ENCODE measurements around the gene STING1. TPM values are rescaled to one million over a fixed set of nuclear protein-coding genes. Genes with fewer than 3 reads are reported as not detected.

Gene STING1
- total RNA-seq, 2 experiments from 2014 or later, result 339 to 344 TPM

DNA sequence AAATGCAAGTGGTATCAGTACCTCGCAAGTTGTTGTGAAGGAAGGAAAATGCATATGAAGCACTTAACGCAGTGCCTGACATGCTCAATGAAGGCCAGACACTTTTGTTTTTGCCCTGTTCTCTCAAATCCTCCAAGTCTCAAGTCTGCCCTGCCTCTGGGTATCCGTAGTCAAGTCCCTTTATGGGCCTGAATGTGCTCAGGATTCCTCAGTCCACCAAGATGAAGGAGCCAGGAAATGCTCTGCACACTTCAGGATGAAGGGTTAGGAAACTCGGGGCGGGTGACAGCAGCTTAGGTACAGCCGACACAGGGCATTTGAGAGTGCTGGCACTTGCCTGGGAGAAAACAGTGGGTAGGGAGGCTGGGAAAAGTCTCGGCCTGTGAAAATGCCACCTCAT lies 21.4 kb downstream of the STING1 start:
- CTCF ChIA-PET, result interaction anchor here (1.1 to 2.7 kb wide), 3 partner anchors 12 to 39 kb away, joined by 3 to 10 read pairs (median 3); no protein-coding TSS in a partner anchor
- Mint-ChIP-seq H3K27ac (peak overlapping the region; percentile 97), H3K27me3 (no peaks in the 10 kb centered on the region), H3K4me1 (ENCODE audit: low read depth) (peaks cover 52% of the 10 kb centered on the region), H3K4me3 (no peak overlapping the region), H3K9me3 (no peaks in the 10 kb centered on the region), H3K36me3 (no peaks in the 10 kb centered on the region)
- DNase-seq, result no peak
- intact Hi-C loops (cut with micrococcal nuclease), result no loop called here
- POLR2A ChIA-PET, result interaction anchor here (1.3 to 4.1 kb wide), 4 partner anchors 10 to 24 kb away, joined by 4 to 37 read pairs (median 8); partner anchors contain the start of genes DNAJC18, SMIM33 and STING1

DNA sequence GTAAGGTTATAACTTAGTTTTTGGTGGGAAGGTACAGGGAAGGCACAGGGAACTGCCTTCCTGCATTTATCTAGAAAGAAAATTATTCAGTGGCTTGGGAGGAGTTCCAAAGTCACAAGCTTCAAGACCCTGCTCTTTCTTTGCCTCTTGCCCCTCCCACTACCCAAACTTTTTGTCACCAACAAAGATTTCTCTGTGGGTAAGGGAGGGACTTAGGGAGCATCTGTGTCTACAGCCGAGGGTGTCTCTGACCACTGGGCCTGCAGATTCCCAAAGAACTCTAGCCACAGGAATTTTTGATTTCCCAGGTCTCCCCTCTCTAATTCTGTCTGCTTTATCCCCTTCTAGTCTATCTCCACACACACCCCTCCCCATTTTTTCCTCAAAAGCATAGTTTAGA lies 22.1 kb downstream of the STING1 start:
- H3K4me1 Mint-ChIP-seq (ENCODE audit: low read depth), result peaks cover 53% of the 10 kb centered on the region
- POLR2A ChIA-PET, result interaction anchor here (0.7 to 4.1 kb wide), 10 partner anchors 11 to 46 kb away, joined by 3 to 52 read pairs (median 19); partner anchors contain the start of genes DNAJC18, SMIM33 and STING1
- H3K27ac Mint-ChIP-seq, result peak overlapping the region; percentile 97
- CTCF ChIA-PET, result interaction anchor here (0.9 to 4.9 kb wide), 8 partner anchors 12 to 51 kb away, joined by 3 to 29 read pairs (median 8); partner anchors contain the start of genes DNAJC18 and STING1
- H3K27me3 Mint-ChIP-seq, result no peaks in the 10 kb centered on the region
- no peak for DNase-seq
- intact Hi-C loops (cut with micrococcal nuclease), result no loop called here
- H3K36me3 Mint-ChIP-seq, result no peaks in the 10 kb centered on the region
- peak overlapping the region; percentile 22 for H3K4me3 Mint-ChIP-seq
- H3K9me3 Mint-ChIP-seq, result no peaks in the 10 kb centered on the region

DNA sequence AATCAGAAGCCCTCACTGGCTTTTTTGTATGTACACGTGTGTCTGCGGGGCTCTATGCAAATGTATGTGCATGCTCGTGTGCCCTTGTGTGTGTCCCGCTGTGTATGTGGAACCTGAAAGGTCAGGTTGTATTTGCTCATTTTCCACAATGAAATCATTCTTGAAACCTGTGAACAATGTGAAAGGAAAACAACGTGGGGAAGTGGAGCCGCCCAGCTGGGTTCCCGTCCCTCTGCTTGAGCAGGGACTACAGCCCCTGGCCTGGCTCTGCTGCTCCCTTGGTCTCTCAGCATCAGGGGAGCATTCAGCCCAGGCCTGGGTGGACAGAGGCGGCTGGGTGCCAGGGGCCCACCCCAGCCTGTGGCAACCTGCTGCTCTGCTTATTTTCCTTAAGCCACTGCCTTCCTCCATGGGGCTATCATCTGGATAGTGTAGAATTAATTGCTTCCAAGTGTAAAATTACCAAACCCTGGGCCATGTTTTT lies 23.1 kb downstream of the STING1 start:
- Mint-ChIP-seq H3K4me3 (peak overlapping the region; percentile 56), H3K36me3 (no peaks in the 10 kb centered on the region), H3K27me3 (no peaks in the 10 kb centered on the region), H3K4me1 (ENCODE audit: low read depth) (peaks cover 58% of the 10 kb centered on the region), H3K27ac (peak overlapping the region; percentile 97), H3K9me3 (no peaks in the 10 kb centered on the region)
- ChIA-PET CTCF (interaction anchor here (0.9 to 4.9 kb wide), 11 partner anchors 11 to 52 kb away, joined by 3 to 29 read pairs (median 6); partner anchors contain the start of genes DNAJC18, SMIM33 and STING1), POLR2A (interaction anchor here (0.7 to 4.1 kb wide), 13 partner anchors 11 to 45 kb away, joined by 3 to 52 read pairs (median 8); partner anchors contain the start of genes DNAJC18, SMIM33 and STING1)
- peak; percentile 81 for DNase-seq
- intact Hi-C loops (cut with micrococcal nuclease), result loop anchor here (1.0 to 2.0 kb wide), 6 partner anchors 9 to 44 kb away; partner anchors contain the start of gene STING1

DNA sequence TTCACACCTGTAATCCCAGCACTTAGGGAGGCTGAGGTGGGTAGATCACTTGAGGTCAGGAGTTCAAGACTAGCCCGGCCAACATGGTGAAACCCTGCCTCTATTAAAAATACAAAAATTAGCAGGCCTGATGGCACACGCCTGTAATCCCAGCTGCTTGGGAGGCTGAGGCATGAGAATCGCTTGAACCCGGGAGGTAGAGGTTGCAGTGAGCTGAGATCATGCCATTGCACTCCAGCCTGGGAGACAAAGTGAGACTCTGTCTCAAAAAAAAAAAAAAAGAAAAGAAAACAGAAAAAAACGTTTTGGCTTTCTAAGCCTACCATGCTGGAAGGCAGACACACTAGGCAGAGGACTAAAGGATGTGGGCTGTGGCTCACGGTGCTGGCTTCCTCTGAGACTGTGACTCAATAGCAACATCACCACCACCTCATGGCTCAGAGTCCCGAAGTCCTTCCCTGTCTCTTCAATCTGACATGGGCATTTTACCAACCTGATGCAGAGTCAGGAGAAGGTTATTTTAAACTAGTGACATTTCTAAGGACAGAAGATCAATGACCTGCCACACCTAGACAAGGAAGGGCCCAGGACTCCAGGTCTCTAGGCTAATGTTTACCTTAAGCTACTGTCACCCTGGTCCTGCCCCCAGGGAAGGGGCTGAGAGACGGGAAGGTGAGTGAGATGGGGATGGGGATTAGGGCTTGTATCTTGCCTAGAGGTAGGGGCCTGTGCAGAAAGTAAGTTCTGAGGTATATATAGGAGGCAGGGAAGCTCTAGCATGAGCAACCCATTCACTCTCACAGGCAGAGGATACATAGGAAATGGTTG lies 23.8 kb downstream of the STING1 start:
- Mint-ChIP-seq H3K36me3 (no peaks in the 10 kb centered on the region), H3K27me3 (no peaks in the 10 kb centered on the region), H3K9me3 (no peaks in the 10 kb centered on the region), H3K27ac (peak overlapping the region; percentile 97), H3K4me3 (peak overlapping the region; percentile 56), H3K4me1 (ENCODE audit: low read depth) (peaks cover 65% of the 10 kb centered on the region)
- peak; percentile 90 for DNase-seq
- CTCF ChIA-PET, result interaction anchor here (0.6 to 4.9 kb wide), 13 partner anchors 11 to 53 kb away, joined by 3 to 29 read pairs (median 5); partner anchors contain the start of genes DNAJC18, SMIM33 and STING1
- intact Hi-C loops (cut with micrococcal nuclease), result loop anchor here (1.0 to 2.0 kb wide), 7 partner anchors 10 to 43 kb away; partner anchors contain the start of genes DNAJC18 and STING1
- POLR2A ChIA-PET, result interaction anchor here (0.7 to 4.1 kb wide), 15 partner anchors 10 to 103 kb away, joined by 3 to 52 read pairs (median 5); partner anchors contain the start of genes DNAJC18, SMIM33, STING1 and UBE2D2

DNA sequence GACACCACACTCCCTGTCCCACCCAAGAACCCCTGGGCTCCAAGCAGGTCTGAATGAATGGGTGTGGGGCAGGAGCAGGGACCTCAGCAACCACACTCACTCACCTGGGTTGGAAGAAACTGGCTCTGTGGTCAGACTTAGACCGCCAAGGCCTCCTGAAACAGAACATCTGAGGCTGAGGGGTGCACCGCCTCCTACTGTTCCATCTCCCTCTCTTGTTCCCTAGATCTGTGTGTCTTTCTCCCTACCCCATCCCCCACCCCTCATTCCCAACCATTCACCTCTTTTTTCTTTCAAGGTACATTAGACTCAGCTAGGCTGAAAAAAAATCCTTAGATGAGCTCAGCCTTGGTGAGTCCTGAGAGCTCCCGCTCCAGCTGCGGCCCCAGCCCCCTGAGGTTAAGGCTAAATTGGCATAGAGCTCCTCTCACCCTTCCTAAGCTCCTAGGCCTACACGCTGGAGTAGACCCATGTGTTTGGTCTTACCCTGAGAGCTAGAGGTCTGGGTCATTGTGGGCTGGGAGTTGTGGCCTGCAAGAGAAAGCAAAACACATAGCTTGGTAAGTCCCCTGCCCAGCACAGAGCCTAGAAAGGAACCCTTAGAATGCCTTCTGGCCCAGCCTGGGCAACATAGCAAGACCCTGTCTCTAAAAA lies 24.8 kb downstream of the STING1 start:
- Mint-ChIP-seq H3K36me3 (no peaks in the 10 kb centered on the region), H3K27me3 (no peaks in the 10 kb centered on the region), H3K27ac (peak overlapping the region; percentile 97), H3K4me3 (no peak overlapping the region), H3K9me3 (no peaks in the 10 kb centered on the region), H3K4me1 (ENCODE audit: low read depth) (peaks cover 69% of the 10 kb centered on the region)
- CTCF ChIA-PET, result interaction anchor here (0.6 to 4.9 kb wide), 8 partner anchors 10 to 60 kb away, joined by 3 to 29 read pairs (median 5); partner anchors contain the start of gene DNAJC18
- intact Hi-C loops (cut with micrococcal nuclease), result loop anchor here (1.0 to 2.0 kb wide), 2 partner anchors 15 to 18 kb away; partner anchors contain the start of gene DNAJC18
- POLR2A ChIA-PET, result interaction anchor here (0.9 to 4.1 kb wide), 10 partner anchors 10 to 104 kb away, joined by 3 to 52 read pairs (median 14); partner anchors contain the start of genes DNAJC18, STING1 and UBE2D2
- peak; percentile 69 for DNase-seq

DNA sequence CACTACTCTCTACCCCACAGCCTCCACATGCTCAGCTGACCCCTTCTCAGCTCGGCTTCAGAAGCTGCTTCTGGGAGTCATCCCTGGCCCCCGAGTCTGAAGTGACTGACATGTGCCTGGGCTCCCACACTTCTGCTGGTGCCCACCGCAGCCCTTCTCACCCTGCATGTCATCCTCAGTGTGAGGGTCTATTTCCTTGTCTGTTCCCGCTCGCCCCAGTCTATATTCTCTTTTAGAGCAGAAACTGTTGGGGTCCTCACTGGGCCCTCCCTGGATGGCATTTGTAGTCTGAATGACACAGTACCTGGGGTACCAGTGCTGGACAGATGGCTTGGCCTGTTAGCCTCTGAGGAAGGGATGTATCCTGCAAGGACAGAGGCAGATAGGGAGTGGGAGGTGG lies 25.3 kb downstream of the STING1 start:
- Mint-ChIP-seq H3K27me3 (no peaks in the 10 kb centered on the region), H3K9me3 (no peaks in the 10 kb centered on the region), H3K4me3 (no peak overlapping the region), H3K27ac (peak overlapping the region; percentile 97), H3K36me3 (no peaks in the 10 kb centered on the region), H3K4me1 (ENCODE audit: low read depth) (peaks cover 69% of the 10 kb centered on the region)
- CTCF ChIA-PET, result interaction anchor here (0.5 to 4.9 kb wide), 8 partner anchors 9 to 60 kb away, joined by 3 to 29 read pairs (median 5); partner anchors contain the start of gene DNAJC18
- intact Hi-C loops (cut with micrococcal nuclease), result no loop called here
- DNase-seq, result no peak
- POLR2A ChIA-PET, result interaction anchor here (1.1 to 4.1 kb wide), 5 partner anchors 9 to 25 kb away, joined by 3 to 52 read pairs (median 33); partner anchors contain the start of gene STING1

DNA sequence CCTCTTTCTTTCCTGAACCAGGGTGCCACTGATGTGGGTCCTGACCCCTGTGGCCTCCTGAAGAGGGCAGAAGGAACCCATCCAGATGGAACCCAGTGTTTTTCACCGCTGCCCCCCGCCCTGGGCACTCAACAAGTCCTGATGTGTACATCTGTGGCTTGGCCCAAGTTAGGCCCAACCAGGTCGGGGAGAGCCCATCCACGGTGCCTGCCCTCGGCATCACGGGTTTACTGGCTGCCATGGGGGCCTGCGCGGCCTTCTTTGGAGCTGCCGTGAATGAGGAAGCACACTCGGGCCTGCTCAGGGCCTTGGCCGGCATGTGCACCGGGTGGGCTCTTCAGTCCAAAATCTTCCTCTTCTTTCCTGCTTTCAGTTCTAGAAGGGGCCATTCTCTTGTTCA lies 25.8 kb downstream of the STING1 start:
- ChIA-PET POLR2A (interaction anchor here (1.2 kb wide), 1 partner anchor 9 kb away, joined by 9 read pairs; no protein-coding TSS in a partner anchor), CTCF (interaction anchor here (0.5 to 4.9 kb wide), 5 partner anchors 12 to 61 kb away, joined by 3 to 29 read pairs (median 5); partner anchors contain the start of gene DNAJC18)
- H3K4me3 Mint-ChIP-seq, result no peak overlapping the region

DNA sequence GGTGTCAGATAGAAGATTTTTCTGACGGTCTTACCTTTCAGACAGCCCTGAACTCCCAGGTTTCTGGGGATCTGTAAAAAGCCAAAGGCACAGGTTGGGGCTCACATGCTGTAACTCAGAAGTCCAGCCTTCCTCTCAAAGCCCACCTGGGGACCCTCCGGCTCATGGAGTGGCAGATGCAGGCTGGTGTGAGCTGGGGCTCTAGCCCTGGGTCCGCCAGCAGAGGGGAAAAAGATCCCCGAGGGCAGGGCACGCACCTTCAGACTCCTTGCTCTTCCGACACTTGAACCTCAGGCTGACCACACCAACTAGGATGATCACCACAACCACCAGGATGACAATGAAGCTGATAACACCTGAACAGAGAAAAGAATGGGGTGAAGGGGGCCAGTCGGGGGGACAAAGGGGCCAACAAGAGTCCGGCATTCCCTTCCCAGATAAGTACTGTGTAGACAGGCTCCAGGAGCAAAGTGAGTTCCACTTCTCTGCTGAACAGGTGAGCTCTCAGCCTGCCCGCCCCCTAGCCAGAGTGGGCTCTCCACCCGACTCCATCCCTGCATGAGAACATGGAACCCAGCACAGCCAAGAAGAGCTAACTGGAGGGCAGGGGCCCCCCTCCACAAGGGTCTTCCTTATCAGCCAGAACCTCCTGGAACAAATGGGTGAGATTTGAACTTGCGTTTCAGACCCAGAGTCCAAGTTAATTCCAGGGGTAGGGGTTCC lies 27.8 kb downstream of the STING1 start:
- Mint-ChIP-seq H3K4me1 (ENCODE audit: low read depth) (peaks cover 48% of the 10 kb centered on the region), H3K4me3 (no peak overlapping the region), H3K27me3 (no peaks in the 10 kb centered on the region), H3K36me3 (no peaks in the 10 kb centered on the region), H3K9me3 (no peaks in the 10 kb centered on the region), H3K27ac (peak overlapping the region; percentile 8)
- intact Hi-C loops (cut with micrococcal nuclease), result no loop called here
- ChIA-PET POLR2A (interaction anchor here (1.5 to 1.6 kb wide), 2 partner anchors 17 to 28 kb away, joined by 5 to 6 read pairs; partner anchors contain the start of gene STING1), CTCF (interaction anchor here (0.7 kb wide), 1 partner anchor 59 kb away, joined by 3 read pairs; no protein-coding TSS in a partner anchor)
- peak; percentile 7 for DNase-seq

More for the DNA sequence above, 25.8 kb downstream of the STING1 start:
- intact Hi-C loops (cut with micrococcal nuclease), result no loop called here
- H3K9me3 Mint-ChIP-seq, result no peaks in the 10 kb centered on the region
- no peaks in the 10 kb centered on the region for H3K27me3 Mint-ChIP-seq
- peaks cover 69% of the 10 kb centered on the region for H3K4me1 Mint-ChIP-seq (ENCODE audit: low read depth)
- H3K27ac Mint-ChIP-seq, result no peak overlapping the region
- peak; percentile 10 for DNase-seq
- H3K36me3 Mint-ChIP-seq, result no peaks in the 10 kb centered on the region

DNA sequence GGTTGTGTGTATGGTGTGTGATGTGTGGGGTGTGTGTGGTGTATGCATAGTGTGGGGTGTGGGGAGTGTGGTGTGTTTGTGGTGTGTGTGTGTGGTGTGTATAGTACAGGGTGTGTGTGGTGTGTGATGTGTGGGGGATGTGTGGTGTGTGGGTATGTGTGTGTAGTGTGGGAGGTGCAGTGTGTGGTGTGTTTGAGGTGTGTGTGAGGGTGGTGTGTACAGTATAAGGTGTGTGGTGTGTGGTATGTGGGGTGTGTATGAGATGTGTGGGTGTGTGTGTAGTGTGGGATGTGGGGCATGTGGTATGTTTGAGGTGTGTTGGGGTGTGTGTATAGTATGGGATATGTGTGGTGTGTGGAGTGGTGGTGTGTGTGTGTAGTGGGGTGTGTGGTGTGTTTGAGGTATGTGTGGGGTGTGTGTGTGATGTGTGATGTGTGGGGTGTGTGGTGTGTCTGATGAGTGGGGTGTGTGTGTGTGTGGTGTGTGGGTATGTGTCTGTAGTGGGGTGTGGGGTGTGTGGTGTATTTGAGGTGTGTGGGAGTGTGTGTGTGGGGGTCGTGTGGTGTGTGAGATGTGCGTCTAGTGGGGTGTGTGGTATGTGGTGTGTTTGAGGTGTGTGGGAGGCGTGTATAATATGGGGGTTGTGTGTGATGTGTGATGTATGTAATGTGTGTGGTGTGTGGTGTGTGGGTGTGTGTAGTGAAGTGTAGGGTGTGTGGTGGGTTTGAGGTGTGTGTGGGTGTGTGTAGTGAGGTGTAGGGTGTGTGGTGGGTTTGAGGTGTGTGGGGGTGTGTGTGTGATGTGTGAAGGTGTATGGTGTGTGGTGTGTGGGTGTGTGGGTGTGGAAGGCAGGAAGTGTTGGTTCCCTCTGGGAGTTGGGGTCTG lies 28.6 kb downstream of the STING1 start:
- Mint-ChIP-seq H3K36me3 (peaks cover 2% of the 10 kb centered on the region), H3K27me3 (no peaks in the 10 kb centered on the region), H3K27ac (peak overlapping the region; percentile 70), H3K4me1 (ENCODE audit: low read depth) (peaks cover 43% of the 10 kb centered on the region), H3K4me3 (no peak overlapping the region), H3K9me3 (no peaks in the 10 kb centered on the region)
- POLR2A ChIA-PET, result no interaction called here
- peak; percentile 28 for DNase-seq
- CTCF ChIA-PET, result no interaction called here
- intact Hi-C loops (cut with micrococcal nuclease), result no loop called here

Data from activated CD4-positive, alpha-beta memory T cell treated with anti-CD3 and anti-CD28 coated beads for 36 hours (primary cell).